Measurements from ENCODE around the gene TTC21B.

- no peak for TF ChIP-seq CTCF (IDR thresholded peaks at IDR 0.05; ENCODE audit: poor library complexity)
- TF ChIP-seq EZH2 (IDR thresholded peaks at IDR 0.05; ENCODE audit: borderline replicate concordance), result no peak
- TF ChIP-seq EZH2phosphoT487 (IDR thresholded peaks at IDR 0.05; ENCODE audit: low read depth, severe bottlenecking, unreplicated experiment), result no peak
These were observed 49.1 kb downstream of the TTC21B start for GRCh38 chr2:165904432-165904831.
